HG03457 (cell line): ENCODE measurements around the gene PRRG1.
"Not testable (repeated sequence)": the region's sequence is repeated elsewhere in the genome, so short reads cannot be mapped to it uniquely, and the experiment has no call there.

Experiments used
- ATAC-seq: cut with Tn5 transposase; IDR thresholded peaks from one replicate; pipeline ENCODE4 v1.9.1; 2021; ENCODE audit warnings: moderate number of reproducible peaks; ENCODE audit not compliant: unreplicated experiment

The PRRG1 gene

DNA sequence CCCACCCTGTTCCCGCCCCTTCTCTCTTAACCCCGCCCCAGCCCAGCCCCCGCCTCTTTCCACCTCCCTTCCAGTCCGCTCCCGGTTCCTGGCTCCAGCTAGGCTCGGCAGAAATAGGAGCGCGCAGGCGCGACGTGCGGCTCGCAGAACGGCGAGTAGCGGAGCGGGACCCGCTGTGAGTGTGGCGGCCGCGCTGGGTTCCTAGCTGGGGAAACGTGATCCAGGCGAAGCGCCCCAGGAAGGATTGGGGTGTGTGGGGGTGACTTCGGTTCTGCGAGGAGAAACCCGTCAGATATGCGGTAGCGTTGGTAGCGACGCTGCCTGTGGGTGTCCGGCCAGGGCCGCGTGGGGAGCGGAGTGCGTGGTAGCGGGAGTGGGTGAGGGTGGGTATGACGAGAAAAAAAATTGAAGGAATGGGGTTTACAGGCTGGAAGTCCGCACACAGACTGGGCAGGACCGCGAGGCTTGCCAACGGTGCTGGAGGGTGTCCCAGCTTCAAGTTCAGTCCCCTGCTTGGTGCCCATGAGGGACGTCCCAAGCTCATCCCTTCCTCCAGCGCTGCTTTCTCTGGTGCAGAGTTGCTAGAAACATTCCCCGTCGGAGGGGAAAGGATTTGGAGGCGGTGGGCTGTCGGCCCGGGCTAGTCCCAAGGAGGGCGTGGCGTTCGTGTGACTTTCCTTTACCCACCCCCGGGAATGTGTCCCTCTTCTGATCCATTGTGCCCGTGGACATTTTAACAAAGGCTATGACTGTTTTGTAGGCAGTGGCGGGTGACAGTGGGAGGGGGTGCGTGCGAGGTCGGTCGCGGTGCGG lies at the start of gene PRRG1:
Gene PRRG1 (plus strand): TSS at position 144 of the 813 bp plus-strand sequence. CDS start 56,886 bp downstream, outside the sequence.
- ATAC-seq = no peak

DNA sequence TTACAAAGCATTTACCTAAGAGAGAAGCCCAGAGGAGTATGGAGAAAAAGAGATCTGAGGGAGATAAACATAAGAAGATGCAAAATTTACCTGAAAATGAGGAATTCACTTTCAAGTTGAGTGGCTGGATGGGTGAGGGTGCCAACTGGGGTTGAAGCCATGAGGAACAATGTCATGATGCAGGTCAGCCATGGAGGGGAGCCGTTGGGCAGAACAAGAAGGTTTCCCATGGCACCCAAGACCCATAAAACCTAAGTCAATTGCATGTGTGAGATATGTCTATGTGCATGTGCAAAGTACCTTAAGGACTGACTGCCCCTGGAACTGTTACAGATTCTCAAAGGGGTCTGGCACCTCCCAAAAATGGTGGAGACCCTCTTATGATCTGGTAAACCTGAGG lies 46.6 kb upstream of the PRRG1 start:
- no peak for ATAC-seq

DNA sequence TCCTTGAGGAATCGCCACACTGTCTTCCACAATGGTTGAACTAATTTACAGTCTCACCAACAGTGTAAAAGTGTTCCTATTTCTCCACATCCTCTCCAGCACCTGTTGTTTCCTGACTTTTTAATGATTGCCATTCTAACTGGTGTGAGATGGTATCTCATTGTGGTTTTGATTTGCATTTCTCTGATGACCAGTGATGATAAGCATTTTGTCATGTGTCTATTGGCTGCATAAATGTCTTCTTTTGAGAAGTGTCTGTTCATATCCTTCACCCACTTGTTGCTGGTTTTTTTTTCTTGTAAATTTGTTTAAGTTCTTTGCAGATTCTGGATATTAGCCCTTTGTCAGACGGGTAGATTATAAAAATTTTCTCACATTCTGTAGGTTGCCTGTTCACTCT lies 43.9 kb upstream of the PRRG1 start:
- ATAC-seq = not testable (repeated sequence)

DNA sequence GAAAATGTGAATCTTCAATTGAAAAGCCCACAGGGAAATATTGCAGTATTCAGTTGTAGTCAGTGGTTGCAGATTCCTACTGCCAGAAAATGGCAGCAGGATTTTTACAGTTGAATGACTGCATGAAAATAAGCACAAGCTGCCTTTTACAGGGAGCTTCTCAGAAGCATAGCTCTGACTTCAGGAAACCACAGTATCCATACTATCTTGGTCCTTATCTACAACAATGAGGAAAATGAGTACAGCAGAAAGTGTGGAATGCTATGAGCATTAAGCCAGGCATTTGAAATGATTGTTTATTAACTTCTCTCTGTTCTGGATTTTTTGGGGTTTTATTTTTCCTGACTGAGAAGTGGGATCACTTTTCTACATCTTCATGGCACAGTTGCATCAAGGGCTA lies 34.6 kb upstream of the PRRG1 start:
- ATAC-seq = no peak

DNA sequence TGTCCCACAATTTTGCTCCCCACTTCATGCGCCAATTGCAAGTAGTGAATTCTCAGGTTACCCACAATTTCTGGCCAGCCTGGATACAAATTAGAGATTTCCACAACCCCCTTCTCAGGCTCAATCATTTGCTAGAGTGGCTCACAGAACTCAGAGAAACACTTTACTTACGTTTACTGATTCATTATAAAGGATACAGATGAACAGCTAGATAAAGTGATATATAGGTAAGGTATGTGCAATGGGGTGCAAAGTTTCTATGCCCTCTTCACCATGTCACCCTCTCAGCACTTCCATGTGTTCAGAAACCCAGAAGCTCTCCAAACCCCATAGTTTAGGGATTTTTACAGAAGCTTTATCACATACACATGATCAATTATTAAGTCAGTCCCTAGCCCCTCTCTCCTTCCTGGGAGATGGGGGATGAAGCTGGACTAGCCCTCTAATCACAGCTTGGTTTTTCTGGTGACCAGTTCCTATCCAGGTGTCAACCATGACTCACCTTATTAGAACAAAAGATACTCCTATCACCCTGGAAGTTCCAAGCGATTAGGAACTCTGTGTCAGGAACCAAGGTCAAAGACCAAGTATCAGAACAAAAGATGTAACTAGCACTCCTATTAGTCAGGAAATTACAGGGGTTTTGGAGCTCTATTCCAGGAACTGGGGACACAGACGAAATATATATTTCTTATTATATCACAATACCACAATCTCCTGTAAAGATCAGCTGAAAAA lies 33.5 kb upstream of the PRRG1 start:
- no peak for ATAC-seq

DNA sequence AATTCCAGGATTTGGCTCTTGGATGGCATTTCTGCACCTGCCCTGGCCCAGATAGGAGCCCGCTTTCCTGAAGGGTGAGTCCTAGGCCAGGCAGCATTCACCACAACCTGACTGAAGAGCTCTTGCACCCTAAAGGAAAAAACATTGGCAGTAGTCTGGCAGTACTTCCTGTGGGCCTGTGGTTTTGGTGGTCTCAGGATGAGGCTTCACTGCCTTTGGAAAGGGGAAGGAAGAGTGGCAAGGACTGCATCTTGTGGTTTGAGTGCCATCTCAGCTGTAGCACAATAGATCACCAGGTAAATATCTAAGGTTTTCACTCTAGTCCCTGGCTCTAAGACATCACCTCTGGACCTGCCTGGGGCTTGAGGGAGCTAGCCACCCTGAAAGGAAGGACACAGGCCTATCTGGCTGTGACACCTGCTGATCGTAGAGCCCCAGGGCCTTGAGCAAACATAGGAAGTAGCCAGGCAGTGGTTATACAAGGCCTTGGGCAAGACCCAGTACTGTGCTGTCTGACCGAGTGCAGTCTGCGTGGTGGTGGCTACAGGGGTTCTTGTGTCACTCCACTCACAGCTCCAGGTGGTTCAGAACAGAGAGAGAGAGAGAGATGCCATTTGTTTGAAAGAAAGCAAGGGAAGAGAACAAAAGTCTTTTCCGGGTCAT lies 28.5 kb upstream of the PRRG1 start:
- ATAC-seq = no peak

DNA sequence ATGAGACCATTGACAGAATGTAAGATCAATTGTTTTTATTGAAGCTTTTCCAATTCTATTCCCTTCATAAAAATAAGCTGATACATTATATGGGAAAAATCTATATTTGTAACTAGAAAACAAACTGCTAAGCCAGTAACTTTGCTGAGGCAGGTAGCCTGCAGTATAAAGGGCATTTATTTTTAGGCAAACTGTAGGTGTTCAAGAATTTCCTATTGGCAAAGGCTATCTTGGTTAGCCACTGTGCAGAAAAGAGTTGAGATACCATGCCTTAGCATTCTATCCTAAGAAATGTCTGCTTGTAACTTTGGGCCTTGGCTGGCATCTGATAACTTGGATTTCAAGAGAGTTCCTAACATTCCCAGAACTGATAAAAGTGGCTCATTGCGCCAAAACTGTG lies 18.5 kb upstream of the PRRG1 start:
- ATAC-seq = no peak

DNA sequence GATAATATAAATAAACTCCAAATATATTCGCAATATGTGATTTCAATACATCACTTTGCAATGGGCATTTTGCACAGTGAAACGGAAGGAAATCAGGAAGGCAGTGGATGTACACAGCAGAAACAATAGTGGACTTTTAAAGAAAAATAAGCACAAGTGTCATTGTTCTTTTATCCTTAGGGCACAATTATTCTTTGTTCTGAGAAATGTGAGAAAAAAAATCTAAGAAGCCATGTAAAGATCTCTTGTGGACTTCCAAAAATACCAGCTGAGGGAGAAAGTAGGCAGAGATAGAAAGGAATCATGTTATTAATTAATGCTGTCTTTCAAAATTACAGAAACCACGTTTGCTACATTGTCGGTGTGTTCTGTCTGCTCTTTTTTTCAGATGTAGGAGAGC lies 17.6 kb upstream of the PRRG1 start:
- ATAC-seq = no peak

DNA sequence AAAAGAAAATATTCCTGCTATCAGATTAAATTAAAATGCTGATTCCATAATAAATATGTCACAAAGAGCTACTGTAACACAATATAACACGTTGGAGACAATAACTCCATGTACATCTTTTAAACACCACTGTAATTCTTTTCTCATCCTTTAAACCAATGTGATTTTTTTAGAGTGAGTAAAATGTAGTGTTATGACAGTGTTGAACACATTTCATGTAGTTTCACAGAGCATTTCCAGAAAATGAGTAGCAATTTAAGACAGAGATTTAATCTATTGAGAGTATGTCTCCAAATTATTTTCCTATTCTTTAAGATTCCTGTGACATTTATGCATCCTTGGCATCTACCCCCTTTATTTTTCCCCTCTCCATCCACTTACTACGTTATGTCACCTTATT lies 17.1 kb upstream of the PRRG1 start:
- no peak for ATAC-seq

DNA sequence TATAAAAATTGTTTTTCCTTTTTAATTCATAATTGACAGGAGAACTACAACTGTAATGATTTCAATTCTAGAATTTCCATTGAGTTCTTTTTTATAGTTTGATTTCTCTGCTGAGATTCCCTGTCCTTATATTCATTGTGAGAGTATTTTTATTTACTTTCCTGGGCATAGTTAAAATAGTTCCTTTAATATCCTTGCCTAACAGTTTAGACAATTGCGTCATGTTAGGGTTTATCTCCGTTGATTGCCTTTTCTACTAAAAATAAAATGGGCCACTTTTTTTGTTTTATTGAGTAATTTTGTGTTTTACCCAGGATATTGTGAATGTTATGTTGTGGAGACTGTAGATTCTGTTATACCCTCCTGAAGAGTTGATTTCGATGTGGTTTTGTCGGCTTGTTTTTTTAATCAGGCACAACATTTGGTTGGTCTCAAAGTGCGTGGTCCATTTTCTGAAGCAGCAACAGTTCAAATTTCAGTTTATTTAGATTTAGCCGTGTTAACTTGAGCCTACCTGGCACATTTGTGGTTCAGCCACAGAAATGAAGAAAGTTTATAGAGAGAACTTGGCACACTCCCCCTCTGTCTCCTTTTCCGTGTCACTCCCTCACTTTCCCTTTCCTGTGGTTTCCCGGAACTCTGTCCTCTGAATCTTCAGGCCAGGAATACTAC lies 16.0 kb upstream of the PRRG1 start:
- ATAC-seq = no peak

DNA sequence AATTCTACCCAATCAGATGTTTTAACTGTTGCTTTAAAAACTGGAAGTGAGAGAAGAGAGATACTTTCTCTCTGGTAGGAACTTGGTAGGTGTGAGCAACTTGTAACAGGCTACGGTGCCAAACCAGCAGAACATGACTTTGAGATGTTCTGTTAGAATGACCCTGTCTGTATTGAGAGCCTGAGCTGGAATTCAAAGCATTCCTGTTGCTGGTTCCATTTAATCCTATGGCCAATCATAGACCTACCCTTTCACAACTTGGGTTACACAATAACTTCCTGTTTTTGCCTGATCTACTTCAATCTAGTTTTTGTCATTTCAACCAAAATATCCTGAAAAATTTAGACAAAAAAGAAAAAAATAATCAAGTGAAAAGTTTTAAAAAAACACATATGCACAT lies 1.7 kb upstream of the PRRG1 start:
- ATAC-seq = no peak

DNA sequence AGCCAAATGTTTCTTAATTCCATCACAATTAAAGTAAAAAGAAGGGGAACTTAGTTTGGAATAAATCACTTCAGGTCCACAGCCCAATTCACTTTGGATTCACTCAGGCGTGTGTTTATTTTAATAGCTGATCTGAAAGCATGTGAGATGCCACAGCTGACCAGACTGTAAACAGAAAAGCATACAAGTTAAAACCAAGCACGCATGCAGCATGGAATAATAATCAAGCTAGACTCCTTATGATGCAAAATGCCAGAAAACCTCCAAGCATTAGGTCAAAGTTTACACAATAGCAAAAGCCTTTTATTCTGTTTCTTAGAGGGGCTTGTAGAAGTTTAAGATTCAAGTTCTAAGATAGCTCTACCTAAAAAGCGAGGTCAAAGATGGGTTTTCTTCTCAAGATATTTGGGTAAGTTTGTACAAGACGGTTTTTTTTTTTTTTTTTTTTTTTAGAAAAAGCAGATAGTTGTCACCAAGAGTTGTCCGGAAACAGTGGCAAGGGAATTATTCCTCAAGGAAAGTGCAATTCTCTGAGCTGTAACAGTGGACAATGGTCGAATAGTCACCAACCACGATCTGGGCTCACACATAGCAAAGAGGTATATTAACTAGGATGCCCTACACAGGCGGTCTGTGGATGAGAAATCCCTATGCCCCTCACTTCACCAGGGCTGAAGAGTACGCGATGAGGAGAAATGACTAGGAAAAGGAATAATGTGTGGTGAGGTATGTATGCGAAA lies 763 bp upstream of the PRRG1 start:
- ATAC-seq = no peak

DNA sequence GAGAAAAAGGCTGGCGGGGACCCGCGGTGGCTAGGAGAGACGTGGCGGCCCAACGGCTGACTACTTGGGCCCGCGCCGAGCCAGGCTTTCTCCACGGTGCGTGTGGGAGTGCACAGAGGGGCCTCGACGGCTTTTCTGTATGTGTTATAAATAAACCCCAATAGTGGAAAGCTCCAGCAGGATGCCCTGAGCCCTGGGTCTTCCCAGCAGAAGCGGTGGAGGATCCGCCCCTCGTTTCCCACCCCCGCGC lies 268 bp upstream of the PRRG1 start:
- no peak for ATAC-seq

DNA sequence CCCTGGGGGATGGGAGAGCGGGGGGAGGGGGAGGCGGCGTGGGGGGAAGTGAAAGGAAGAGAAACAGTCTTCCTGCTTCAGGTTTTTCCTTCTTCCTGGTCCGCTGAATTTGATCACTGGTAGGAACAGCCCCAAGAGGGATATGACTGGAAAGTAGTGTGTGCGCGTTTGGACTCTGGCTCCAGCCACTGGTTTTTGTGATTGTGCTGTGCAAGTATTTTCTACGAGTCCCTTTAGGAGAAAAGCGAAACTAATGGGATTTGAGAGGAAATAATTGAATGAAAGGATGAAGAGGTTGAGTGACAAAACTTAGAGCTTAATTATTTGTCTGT lies 836 bp downstream of the PRRG1 start:
- no peak for ATAC-seq

DNA sequence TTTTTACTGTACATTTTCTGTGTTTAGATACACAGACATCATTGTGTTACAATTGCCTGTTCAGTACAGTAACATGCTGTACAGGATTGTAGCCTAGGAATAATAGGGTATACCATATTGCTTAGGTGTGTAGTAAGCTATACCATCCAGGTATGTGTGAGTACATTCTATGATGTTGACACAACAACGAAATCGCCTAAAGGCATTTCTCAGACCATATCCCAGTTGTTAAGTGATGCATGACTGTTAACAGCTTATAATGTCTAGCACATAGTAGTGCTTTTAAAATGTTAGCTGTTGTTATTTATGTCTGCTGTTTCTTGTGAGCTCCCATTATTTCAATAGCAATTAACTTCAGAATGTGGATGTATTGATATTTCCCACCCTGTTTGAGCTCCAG lies 4.5 kb downstream of the PRRG1 start:
- no peak for ATAC-seq

DNA sequence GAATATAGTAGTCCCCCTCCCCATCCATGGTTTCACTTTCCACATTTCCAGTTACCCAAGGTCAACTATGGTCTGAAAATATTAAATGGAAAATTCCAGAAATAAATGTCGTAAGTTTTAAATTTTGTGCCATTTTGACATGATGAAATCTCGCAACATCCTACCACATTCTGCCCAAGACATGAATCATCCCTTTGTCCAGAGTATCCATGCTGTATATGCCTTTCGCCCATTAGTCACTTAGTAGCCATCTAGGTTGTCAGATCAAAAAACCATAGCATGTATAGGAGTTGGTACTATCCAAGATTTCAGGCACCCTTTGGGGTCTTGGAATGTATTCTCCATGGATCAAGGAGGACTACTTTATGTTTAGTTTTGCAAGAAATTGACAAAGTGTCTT lies 8.3 kb downstream of the PRRG1 start:
- ATAC-seq = no peak

DNA sequence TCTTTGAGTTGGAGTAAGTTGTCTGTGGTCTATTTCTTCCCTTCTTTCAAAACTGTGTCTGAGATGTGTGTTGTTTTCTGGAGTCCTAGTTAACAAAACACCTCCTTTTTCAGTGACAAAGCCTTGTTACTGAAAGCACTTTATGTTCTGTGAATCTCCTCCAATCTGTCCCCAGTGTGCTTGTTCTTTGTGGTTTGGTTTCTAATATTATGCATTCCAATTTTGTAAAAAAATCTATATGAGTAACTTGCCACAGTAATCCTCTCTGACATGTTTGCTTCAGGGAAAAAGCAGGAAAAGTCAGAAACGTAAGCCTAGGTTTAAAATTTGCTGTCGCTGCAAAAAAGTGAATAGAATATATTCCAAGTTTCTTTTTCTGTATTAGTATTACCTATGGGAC lies 12.4 kb downstream of the PRRG1 start:
- ATAC-seq = no peak

DNA sequence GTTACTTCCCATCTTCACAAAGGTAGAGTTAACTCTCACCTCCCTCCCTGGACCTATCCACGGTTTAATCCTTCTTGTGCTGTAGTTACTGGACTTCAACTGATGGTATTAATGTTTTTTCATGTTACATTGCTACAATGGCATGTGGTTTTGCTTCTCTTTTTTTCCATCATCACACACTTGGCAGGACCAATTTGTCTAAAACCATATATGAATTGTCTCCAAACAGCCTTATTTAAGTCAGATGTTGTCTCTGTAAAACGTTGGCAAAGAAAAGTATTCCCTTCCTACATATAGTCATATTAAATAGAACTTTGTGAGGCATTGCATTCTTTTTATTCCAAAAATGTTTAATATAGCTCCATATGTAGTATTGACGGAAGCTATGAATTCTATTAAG lies 15.5 kb downstream of the PRRG1 start:
- ATAC-seq = no peak

DNA sequence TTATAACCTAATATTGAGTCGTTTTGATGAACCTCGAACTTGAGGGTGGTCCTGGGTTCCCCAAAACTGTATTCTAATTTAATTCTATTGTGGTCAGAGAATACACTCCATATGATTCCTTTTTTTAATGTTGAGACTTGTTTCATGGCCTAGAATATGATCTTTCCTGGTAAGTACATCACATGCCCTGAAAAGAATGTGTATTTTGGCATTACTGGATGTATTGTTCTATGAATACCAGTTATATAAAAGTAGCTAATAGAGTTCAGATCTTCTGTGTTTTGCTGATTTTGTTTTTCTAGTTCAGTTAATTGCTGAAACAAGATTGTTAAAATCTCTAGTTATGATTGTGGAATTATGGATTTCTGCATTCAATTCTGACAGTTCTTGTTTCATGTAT lies 18.8 kb downstream of the PRRG1 start:
- no peak for ATAC-seq

DNA sequence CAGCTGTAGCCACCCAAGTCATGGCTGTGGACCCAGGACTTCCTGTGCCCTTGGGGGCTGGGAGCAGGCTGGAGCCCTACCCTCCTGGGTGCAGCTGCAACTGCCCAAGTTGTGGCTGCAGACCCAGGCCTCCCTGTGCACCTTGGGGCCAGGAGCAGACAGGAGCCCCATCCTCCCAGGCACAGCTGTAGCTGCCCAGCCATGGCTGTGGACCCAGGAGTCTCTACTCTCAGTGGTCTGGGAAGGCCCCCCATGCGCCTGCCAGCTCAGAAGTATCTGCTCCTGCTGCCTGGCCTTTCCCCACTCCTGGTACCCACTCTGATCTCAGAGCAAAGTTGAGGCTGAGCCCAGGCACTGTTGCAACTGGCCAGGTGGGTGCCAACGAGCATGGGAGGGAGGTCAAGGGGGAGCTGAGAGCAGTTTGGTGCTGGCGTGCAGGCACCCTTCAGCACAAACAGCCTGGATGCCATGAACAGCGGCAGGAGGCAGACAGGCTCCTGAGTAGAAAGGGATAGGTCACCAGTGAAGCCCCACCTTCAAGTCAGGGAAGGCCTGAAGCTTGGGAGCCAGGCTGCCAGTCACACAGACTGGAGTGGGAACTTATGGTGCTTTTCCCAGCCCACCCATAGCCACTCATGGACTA lies 21.5 kb downstream of the PRRG1 start:
- ATAC-seq = no peak

DNA sequence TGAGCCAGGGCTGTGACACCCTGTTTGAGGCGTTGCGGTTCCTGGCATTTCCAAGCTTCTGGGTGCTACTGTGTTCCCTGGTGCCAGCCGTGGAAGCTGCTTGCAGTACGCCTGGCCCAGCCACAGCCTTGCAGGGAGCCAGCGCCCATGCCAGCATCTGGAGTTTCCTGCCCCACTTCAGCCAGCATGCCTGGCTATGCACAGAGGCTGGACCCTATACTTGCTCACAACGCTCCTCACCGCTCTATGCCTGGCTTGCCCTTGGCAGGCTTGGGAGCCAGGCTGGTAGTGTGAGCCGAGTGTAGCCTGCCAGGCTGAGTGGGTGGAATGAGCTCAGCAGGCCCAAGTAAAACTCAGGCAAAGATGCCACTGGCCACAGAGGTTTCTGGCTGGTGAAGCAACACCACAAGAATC lies 22.4 kb downstream of the PRRG1 start:
- ATAC-seq = no peak
